GM19239 (cell line): Measurements from ENCODE around the gene TEAD1.

ENCODE experiments used
- DNase-seq: peaks from one replicate; pipeline ENCODE4 v3.0.0; 2011; ENCODE audit warnings: low spot score; ENCODE audit not compliant: insufficient read length
- FAIRE-seq: peaks from 2 replicates; lab custom pipeline; 2011; peaks lifted over from hg19 to GRCh38; lab: Jason Lieb, UNC

The TEAD1 gene

GRCh38 chr11:12673924-12674570 lies at the start of gene TEAD1:
Gene TEAD1 (plus strand): TSS chr11:12674421.
- peak; percentile 94 for DNase-seq
- FAIRE-seq: peak; percentile 39

DNA sequence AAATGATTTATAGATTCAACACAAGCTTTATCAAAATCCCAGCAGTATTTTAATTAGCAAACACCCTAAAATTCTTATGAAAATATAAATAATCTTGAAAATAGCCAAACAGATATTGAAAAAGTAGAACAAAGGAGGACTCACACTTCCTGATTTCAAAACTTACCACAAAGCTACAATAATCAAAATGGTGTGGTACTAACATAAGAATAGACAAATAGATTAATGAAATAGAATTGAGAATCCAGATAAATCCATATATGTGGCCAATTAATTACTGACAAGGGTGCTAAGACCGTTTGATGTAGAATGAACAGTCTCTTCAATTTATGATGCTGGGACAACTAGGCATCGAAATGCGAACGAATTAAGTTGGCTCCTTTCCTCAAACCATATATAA lies 49.6 kb upstream of the TEAD1 start:
- DNase-seq (no peak), FAIRE-seq (no peak)

DNA sequence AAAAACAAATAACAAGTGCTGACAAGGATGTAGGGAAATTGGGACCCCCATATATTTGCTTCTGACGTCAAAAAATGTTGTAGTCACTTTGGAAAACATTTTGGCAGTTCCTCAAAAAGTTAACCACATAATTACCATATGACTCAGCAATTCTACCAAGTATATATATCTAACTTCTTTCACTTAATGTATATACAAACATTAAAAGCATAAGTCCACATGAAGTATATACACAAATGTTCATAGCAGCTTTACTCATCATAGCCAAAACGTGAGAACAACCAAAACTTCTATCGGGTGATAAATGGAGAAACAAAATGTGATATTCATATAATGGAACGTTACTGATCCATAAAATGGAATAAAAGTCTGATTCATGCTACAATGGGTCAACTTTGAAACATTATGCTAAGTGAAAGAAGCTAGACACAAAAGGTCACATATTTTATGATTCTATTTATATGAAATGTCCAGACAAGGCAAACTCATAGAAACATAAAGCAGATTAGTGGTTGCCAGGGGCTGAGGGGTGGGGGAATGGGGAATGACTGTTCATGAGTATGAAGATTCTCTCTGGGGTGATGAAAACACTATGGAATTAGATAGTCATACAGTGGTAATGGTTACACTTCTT lies 48.7 kb upstream of the TEAD1 start:
- DNase-seq: no peak
- no peak for FAIRE-seq

- DNase-seq (no peak), FAIRE-seq (no peak)
Observed at GRCh38 chr11:12626616-12627015, 47.6 kb upstream of the TEAD1 start.

- DNase-seq: no peak
- FAIRE-seq: no peak
Observed at GRCh38 chr11:12628314-12628713, 45.9 kb upstream of the TEAD1 start.

- DNase-seq: no peak
- FAIRE-seq: no peak
Observed at GRCh38 chr11:12629601-12630313, 44.5 kb upstream of the TEAD1 start.

- DNase-seq: no peak
- no peak for FAIRE-seq
Observed at GRCh38 chr11:12631651-12632050, 42.6 kb upstream of the TEAD1 start.

DNA sequence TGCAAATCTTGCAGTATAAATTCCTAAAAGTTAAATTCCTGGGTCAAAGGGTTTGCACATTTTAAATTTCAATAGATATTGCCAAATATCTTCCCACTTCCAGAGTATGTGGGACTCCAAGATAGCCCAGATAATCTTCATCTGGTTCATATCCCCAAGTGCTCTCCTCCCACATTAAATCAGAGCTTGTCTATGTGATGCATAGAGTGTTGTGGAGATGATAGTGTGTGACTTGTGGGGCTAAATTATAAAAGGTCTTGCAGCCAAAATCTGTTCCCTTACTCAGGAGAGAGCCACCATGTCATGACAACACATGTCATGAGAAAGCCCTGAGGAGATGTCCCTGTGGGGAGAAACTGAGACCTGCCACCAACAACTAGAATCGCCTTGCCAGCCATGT lies 39.9 kb upstream of the TEAD1 start:
- DNase-seq: no peak
- FAIRE-seq: no peak

DNA sequence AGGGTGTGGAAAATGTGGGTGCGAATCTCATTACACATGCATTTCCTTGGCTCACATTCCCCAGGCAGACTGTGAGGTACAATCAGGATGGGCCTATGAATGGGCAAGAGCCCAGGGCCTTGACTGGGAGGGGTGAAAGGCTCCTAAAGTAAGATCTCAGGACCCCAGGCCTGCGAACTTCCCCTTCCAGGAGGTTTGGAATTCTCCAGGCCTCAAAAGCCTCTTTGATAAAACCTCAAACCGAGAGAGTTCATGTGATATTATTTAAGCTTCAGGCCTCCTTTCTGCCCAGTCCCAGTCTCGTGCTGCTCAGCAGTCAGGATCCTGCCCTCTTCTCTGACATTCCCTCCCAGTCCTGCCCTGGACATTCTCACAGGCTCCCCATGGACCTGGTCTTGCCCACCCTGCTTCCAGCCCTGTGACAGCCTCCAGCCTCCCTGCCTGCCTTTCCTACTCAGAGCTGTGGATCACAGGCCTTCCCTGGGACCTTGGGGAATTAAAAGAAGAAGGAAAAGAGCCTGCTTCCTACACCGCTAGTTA lies 37.3 kb upstream of the TEAD1 start:
- DNase-seq (no peak), FAIRE-seq (no peak)

DNA sequence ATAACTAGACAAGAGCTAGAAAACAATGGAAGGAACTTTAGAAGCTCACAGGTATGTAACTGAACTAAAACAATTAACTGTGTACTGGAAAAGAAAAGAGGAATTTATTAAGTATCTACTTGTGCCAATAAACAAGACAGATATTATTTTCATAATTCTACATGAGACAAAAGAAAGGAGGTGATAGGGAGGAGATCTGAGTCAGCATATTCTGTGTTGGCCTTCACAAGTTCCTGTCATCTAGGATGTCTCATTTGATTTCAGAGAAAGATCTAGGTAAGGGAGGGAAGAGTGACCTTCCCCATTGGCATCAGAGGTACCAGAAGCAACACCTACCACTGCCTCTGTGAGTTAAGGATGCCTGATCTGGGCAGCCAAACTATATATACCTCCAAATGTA lies 34.8 kb upstream of the TEAD1 start:
- FAIRE-seq (no peak), DNase-seq (no peak)

- FAIRE-seq (no peak), DNase-seq (no peak)
Observed at GRCh38 chr11:12640355-12640754, 33.9 kb upstream of the TEAD1 start.

GRCh38 chr11:12640926-12641849 lies 33.0 kb upstream of the TEAD1 start:
- DNase-seq (no peak), FAIRE-seq (no peak)

- DNase-seq (no peak), FAIRE-seq (no peak)
Observed at GRCh38 chr11:12642040-12642439, 32.2 kb upstream of the TEAD1 start.

- no peak for DNase-seq
- FAIRE-seq: no peak
Observed at GRCh38 chr11:12642806-12643428, 31.3 kb upstream of the TEAD1 start.

- no peak for FAIRE-seq
- no peak for DNase-seq
Observed at GRCh38 chr11:12646478-12646877, 27.7 kb upstream of the TEAD1 start.

GRCh38 chr11:12653729-12654128 lies 20.5 kb upstream of the TEAD1 start:
- DNase-seq (no peak), FAIRE-seq (no peak)

DNA sequence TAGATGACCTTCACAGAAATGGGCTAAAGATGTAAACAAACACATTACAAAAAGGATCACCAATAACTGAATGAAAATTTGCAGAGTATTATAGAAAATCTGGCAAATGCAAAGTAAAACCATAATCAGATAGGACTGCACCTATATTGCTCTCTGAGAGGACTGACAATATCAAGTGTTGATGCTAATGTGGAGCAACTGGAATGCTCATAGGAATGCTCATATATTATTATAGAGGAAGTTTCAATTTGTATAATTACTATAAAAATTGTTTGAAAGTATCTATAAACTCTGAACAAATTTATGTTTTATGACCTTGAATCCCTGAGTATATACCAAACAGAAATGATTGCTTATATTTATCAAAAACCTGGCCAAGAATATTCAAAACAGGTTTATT lies 18.4 kb upstream of the TEAD1 start:
- FAIRE-seq (no peak), DNase-seq (no peak)

GRCh38 chr11:12657336-12657735 lies 16.9 kb upstream of the TEAD1 start:
- no peak for FAIRE-seq
- no peak for DNase-seq

GRCh38 chr11:12657981-12658380 lies 16.2 kb upstream of the TEAD1 start:
- no peak for DNase-seq
- no peak for FAIRE-seq
